ENCODE data around the gene PEF1.

Gene PEF1

GRCh38 chr1:31583082-31583994 lies 61.3 kb downstream of the PEF1 start:
- Histone ChIP-seq H4K20me1 (ENCODE audit: low read depth, low read length) (no peaks in the 10 kb centered on the region), H3K9me2 (replicated peaks; ENCODE audit: insufficient read depth, low read length) (no peaks in the 10 kb centered on the region), H2AFZ (ENCODE audit: low read depth, low read length, severe bottlenecking) (no peak overlapping the region), H3F3A (ENCODE audit: insufficient read depth) (no peaks in the 10 kb centered on the region), H3K4me2 (ENCODE audit: low read depth, low read length, poor library complexity, severe bottlenecking) (no peak overlapping the region), H3K27ac (ENCODE audit: low read depth, low read length) (no peak overlapping the region), H3K36me3 (ENCODE audit: low read length) (no peaks in the 10 kb centered on the region), H3K9ac (ENCODE audit: low read length) (no peak overlapping the region), H3K9me3 (ENCODE audit: insufficient read depth, low read length) (no peaks in the 10 kb centered on the region), H3K4me3 (ENCODE audit: insufficient read depth, low read length, poor library complexity, severe bottlenecking) (no peak overlapping the region), H3K79me2 (ENCODE audit: insufficient read depth, low read length) (no peaks in the 10 kb centered on the region), H3K27me3 (ENCODE audit: low read length) (no peaks in the 10 kb centered on the region)
- TF ChIP-seq, protein P1, sequence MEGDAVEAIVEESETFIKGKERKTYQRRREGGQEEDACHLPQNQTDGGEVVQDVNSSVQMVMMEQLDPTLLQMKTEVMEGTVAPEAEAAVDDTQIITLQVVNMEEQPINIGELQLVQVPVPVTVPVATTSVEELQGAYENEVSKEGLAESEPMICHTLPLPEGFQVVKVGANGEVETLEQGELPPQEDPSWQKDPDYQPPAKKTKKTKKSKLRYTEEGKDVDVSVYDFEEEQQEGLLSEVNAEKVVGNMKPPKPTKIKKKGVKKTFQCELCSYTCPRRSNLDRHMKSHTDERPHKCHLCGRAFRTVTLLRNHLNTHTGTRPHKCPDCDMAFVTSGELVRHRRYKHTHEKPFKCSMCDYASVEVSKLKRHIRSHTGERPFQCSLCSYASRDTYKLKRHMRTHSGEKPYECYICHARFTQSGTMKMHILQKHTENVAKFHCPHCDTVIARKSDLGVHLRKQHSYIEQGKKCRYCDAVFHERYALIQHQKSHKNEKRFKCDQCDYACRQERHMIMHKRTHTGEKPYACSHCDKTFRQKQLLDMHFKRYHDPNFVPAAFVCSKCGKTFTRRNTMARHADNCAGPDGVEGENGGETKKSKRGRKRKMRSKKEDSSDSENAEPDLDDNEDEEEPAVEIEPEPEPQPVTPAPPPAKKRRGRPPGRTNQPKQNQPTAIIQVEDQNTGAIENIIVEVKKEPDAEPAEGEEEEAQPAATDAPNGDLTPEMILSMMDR (IDR thresholded peaks at IDR 0.05; ENCODE audit: insufficient read depth, low read length, poor library complexity, severe bottlenecking) = no peak
- no peak for TF ChIP-seq EZH2phosphoT487 (conservative IDR thresholded peaks at IDR 0.05; ENCODE audit: low read length)

GRCh38 chr1:31581821-31582810 lies 62.6 kb downstream of the PEF1 start:
- Histone ChIP-seq H3K9ac (ENCODE audit: low read length) (no peak overlapping the region), H3K9me2 (replicated peaks; ENCODE audit: insufficient read depth, low read length) (no peaks in the 10 kb centered on the region), H3K27ac (ENCODE audit: low read depth, low read length) (no peak overlapping the region), H3K27me3 (ENCODE audit: low read length) (no peaks in the 10 kb centered on the region), H3F3A (ENCODE audit: insufficient read depth) (no peaks in the 10 kb centered on the region), H3K4me2 (ENCODE audit: low read depth, low read length, poor library complexity, severe bottlenecking) (no peak overlapping the region), H2AFZ (ENCODE audit: low read depth, low read length, severe bottlenecking) (no peak overlapping the region), H3K4me3 (ENCODE audit: insufficient read depth, low read length, poor library complexity, severe bottlenecking) (no peak overlapping the region), H4K20me1 (ENCODE audit: low read depth, low read length) (no peaks in the 10 kb centered on the region), H3K79me2 (ENCODE audit: insufficient read depth, low read length) (no peaks in the 10 kb centered on the region), H3K36me3 (ENCODE audit: low read length) (no peaks in the 10 kb centered on the region), H3K9me3 (ENCODE audit: insufficient read depth, low read length) (no peaks in the 10 kb centered on the region)
- TF ChIP-seq EZH2phosphoT487 (conservative IDR thresholded peaks at IDR 0.05; ENCODE audit: low read length) = no peak
- TF ChIP-seq, protein P1 (IDR thresholded peaks at IDR 0.05; ENCODE audit: insufficient read depth, low read length, poor library complexity, severe bottlenecking) = no peak

GRCh38 chr1:31580891-31581603 lies 63.6 kb downstream of the PEF1 start:
- no peaks in the 10 kb centered on the region for H4K20me1 ChIP-seq (ENCODE audit: low read depth, low read length)
- H3K27ac ChIP-seq (ENCODE audit: low read depth, low read length) = no peak overlapping the region
- no peaks in the 10 kb centered on the region for H3K9me2 ChIP-seq (replicated peaks; ENCODE audit: insufficient read depth, low read length)
- H3K4me3 ChIP-seq (ENCODE audit: insufficient read depth, low read length, poor library complexity, severe bottlenecking) = no peak overlapping the region
- no peaks in the 10 kb centered on the region for H3K79me2 ChIP-seq (ENCODE audit: insufficient read depth, low read length)
- no peak overlapping the region for H3K9ac ChIP-seq (ENCODE audit: low read length)
- no peaks in the 10 kb centered on the region for H3K36me3 ChIP-seq (ENCODE audit: low read length)
- H3K27me3 ChIP-seq (ENCODE audit: low read length) = no peaks in the 10 kb centered on the region
- TF ChIP-seq, protein P1 (IDR thresholded peaks at IDR 0.05; ENCODE audit: insufficient read depth, low read length, poor library complexity, severe bottlenecking) = no peak
- no peak for TF ChIP-seq EZH2phosphoT487 (conservative IDR thresholded peaks at IDR 0.05; ENCODE audit: low read length)
- no peak overlapping the region for H2AFZ ChIP-seq (ENCODE audit: low read depth, low read length, severe bottlenecking)
- no peak overlapping the region for H3K4me2 ChIP-seq (ENCODE audit: low read depth, low read length, poor library complexity, severe bottlenecking)
- H3F3A ChIP-seq (ENCODE audit: insufficient read depth) = no peaks in the 10 kb centered on the region
- H3K9me3 ChIP-seq (ENCODE audit: insufficient read depth, low read length) = no peaks in the 10 kb centered on the region
